Measurements from ENCODE around the gene NUDC.
A peak's percentile ranks its signal among the peaks of the same experiment; 100 is the strongest.
"Not testable (repeated sequence)": the region's sequence is repeated elsewhere in the genome, so short reads cannot be mapped to it uniquely, and the experiment has no call there.

Gene NUDC

GRCh38 chr1:26951821-26952497 is 30.4 kb downstream of the NUDC start:
- no peak for DNase-seq

- DNase-seq, result no peak
These were observed 31.8 kb downstream of the NUDC start for GRCh38 chr1:26953374-26953773.

- no peak for DNase-seq
These were observed 34.8 kb downstream of the NUDC start for GRCh38 chr1:26956321-26956720.

GRCh38 chr1:26957306-26957705 is 35.8 kb downstream of the NUDC start:
- DNase-seq, result no peak

DNA sequence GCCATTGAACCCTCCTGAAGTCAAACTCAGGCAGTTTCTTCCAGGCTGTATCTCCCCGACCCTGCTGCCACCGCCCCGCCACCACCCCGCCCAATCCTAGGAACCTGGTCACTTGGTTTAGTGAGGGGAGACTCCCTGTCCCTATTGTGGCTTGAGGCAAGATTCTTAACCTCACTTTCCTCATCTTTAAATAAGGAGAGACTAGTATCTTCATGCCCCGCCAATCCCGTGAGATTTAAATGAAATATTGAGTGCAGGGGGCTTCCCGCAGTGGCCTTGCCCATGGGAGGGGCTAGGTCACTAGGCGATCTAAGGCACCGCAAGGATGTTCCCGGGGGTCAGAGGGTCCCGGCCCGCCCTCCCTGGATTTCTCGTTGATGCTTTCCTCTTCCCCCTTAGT is 37.7 kb downstream of the NUDC start:
- no peak for DNase-seq

GRCh38 chr1:26959722-26960624 is 38.4 kb downstream of the NUDC start, which contains the start of gene KDF1:
TSS of gene KDF1 (minus strand) at chr1:26960468. CDS start at chr1:26952380, 8,088 bp downstream.
- peak; percentile 68 for DNase-seq

- DNase-seq, result no peak
These were observed 39.1 kb downstream of the NUDC start for GRCh38 chr1:26960625-26960966.

- DNase-seq, result no peak
These were observed 40.3 kb downstream of the NUDC start for GRCh38 chr1:26961826-26962225.

- DNase-seq, result no peak
These were observed 43.7 kb downstream of the NUDC start for GRCh38 chr1:26965213-26965612.

DNA sequence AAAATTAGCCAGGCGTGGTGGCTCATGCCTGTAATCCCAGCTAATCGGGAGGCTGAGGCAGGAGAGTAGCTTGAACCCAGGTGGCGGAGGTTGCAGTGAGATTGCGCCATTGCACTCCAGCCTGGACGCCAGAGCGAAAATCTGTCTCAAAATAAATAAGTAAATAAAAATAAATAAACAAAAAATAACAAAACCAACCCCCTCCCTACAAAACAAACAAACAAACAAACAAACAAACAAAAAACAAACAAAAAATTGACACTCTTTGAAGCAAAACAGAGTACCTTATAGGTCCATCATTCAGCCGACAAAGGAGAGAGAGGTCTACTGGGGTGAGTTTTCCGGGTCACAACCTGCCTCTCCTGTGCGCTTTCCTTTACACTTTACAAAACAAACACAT is 44.1 kb downstream of the NUDC start:
- no peak for DNase-seq

DNA sequence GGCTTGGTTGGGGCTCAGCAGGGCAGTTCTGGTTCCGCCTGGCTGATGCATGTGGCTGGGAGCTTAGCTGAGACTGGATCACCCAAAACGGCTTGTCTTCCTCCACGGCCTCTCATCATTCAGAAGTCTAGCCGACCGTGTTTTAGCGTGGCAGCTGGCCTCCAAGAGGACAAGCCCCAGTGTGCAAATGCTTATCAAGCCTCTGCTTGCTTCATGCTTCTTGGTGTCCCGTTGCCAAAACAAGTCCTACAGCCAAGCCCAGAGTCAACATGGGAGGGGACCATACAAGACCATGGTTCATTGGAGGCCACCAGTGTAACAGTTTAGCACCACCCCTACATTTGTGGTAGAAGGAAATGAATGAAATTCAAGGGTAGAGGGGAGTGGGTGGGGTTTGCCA is 49.3 kb downstream of the NUDC start:
- no peak for DNase-seq

DNA sequence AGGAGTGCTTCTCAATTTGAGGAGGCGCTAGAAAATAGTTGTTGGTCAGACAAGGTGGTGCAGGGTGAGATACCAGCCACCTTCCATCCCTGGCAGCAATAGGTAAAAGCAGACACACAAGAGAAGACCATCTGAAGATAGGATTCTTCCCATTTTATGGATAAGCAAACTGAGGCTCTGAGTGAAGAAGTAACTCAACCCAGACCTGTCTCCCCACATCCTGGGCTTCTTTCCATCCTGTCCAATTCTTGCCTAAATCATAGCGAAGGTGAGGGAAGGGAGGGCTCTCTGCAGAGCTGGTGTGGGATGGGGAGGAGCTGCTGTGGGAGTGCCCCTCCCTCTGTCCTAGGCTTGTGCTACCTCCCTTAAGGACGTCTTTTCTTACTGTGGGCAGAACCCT is 50.0 kb downstream of the NUDC start:
- no peak for DNase-seq

DNA sequence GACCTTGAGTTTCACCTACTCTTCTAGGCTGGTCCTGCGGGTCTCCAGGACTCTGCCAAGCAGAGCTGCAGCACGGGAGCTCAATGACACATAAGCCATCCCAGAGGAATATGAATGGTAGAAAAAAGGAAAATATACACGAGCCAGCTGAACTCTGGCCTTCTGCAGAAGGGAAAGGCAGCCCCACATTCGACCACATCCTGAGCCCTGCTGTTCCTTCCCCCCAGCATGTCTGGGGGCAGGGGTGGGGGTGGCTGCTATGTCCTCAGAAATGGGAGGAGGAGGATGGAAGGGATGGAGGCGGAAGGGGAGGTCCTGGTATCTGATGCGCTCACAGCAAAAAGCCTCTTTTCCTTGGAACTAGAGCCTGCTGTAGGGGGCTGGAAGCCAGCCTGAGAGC is 50.8 kb downstream of the NUDC start:
- DNase-seq, result no peak

- DNase-seq, result no peak
These were observed 51.3 kb downstream of the NUDC start for GRCh38 chr1:26972821-26973220.

DNA sequence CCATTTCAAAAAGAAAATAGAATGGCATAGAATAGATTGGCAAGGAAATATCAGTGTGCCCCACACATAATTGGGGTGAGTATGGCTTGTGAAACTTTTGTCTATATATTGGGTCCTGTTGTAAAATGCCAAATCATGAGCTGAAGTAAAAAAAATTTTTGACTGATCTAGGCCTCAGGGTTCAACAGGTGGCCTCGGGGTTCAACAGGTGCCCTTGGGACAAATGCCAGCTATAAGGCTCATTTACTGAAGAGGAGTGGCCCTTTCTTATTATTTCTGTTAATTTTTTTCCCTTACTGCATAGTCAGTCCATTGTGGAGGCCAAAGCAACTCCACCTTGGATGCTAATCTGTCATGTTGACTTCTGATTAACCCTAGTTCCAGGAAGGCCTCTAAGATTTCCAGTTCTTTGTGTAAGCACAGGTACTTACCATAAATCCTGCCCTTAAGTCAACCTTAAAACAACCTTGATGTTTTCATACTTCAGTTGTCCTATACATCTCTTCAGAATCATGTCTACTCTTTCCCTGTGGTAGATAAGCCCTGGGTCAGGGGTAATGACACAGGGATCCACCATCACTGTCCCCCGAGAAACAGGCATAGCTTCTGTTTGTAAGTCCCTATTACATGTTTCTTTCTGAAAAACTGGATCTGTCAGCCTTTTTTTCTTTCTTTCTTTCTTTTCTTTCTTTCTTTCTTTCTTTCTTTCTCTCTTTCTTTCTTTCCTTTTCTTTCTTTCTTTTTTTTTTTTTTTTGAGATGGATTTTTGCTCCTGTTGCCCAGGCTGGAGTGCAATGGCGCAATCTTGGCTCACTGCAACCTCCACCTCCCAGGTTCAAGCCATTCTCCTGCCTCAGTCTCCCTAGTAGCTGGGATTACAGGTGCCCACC is 55.3 kb downstream of the NUDC start:
- no peak for DNase-seq

GRCh38 chr1:26978901-26979300 is 57.4 kb downstream of the NUDC start:
- DNase-seq, result no peak

GRCh38 chr1:26981146-26981846 is 59.8 kb downstream of the NUDC start:
- no peak for DNase-seq

DNA sequence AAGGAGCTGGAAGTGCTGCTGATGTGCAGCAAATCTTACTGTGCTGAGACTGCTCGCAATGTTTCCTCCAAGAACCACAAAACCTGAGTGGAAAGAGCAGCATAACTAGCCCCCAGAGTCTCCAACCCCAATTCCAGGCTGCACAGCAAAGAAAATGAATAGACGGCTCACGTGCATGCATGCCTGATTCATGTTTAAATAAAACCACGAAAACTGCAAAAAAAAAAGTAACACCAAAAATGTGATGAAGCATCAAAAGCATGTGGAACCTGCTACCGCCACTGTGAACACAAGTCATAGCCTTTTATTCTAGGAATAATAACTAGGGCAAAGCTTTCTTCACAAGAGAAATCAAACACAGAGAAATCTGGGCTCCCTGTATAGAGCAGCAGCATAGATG is 62.3 kb downstream of the NUDC start:
- DNase-seq, result no peak

DNA sequence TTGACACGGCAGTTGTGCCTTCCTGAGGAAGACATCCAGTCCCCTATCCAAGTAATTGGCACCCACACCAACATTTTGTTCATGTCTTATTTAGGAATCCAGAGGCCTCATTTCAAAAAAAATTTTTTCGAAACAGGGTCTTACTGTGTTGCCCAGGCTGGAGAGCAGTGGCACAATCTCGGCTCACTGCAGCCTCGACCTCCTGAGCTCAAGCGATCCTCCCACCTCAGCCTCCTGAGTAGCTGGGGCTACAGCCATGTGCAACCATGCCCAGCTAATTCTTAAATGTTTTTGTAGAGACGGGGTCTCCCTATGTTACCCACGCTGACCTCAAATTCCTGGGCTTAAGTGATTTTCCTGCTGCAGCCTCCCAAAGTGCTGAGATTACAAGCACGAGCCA is 62.7 kb downstream of the NUDC start:
- no peak for DNase-seq

- no peak for DNase-seq
These were observed 65.1 kb downstream of the NUDC start for GRCh38 chr1:26986658-26987057.

- DNase-seq, result not testable (repeated sequence)
These were observed 68.0 kb downstream of the NUDC start for GRCh38 chr1:26989403-26990109.

Measured in activated CD8-positive, alpha-beta memory T cell treated with anti-CD3 and anti-CD28 coated beads for 24 hours (primary cell).